ENCODE results near the gene GRID1.

The GRID1 gene

DNA sequence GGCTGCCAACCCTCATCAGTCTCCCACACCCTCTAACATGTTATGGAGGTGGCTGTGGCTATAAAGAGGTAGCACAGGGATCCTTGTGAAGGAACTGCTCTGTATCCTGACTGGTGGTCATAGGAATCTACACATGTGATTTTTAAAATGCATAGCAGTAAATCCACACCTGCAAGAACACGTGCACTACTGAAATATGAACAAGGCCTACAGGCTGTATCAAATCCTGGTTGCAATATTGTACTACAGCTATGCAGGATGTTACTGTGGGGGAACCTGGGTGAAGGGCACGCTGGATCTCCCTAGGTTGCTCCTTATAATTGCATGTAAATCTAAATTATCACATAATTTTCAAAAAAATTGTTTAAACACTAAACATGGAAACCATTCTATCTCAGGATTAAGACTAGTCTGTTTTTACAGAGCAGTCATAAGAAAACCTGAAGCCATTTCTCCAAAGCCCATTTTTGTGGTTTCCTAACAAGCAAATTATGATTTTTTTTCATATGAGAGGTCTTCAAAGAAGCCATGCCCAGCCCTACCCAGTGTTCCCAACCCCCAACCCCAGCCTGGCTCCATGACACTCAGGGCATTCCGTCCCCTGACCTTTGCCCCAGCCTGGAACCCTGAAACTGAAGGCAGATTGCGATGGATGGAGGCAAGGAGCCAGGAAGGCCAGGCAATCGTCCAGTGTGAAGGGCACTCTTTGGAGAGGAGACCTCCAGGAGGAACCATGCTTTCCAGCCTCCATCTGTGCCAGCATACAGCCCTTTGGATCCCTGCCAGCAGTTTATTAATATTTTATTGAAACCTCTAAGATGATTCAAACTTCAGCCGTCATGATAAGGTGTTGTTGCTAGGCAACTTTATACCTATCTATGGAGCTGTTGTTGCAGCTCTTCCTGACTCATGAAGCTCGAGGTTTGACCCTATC lies 161.0 kb downstream of the GRID1 start:
- Histone ChIP-seq H3K27me3 (no peaks in the 10 kb centered on the region), H3K4me3 (ENCODE audit: low read depth in 1 of 2, low read length in 1 of 2) (no peak overlapping the region), H3K4me1 (ENCODE audit: control insufficient read depth in 1 of 2, insufficient read depth in 1 of 2, low read depth in 1 of 2, low read length in 1 of 2) (no peaks in the 10 kb centered on the region), H3K27ac (no peak overlapping the region), H3K9me3 (no peaks in the 10 kb centered on the region), H3K36me3 (no peaks in the 10 kb centered on the region)
- TF ChIP-seq, protein P1, sequence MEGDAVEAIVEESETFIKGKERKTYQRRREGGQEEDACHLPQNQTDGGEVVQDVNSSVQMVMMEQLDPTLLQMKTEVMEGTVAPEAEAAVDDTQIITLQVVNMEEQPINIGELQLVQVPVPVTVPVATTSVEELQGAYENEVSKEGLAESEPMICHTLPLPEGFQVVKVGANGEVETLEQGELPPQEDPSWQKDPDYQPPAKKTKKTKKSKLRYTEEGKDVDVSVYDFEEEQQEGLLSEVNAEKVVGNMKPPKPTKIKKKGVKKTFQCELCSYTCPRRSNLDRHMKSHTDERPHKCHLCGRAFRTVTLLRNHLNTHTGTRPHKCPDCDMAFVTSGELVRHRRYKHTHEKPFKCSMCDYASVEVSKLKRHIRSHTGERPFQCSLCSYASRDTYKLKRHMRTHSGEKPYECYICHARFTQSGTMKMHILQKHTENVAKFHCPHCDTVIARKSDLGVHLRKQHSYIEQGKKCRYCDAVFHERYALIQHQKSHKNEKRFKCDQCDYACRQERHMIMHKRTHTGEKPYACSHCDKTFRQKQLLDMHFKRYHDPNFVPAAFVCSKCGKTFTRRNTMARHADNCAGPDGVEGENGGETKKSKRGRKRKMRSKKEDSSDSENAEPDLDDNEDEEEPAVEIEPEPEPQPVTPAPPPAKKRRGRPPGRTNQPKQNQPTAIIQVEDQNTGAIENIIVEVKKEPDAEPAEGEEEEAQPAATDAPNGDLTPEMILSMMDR (IDR thresholded peaks at IDR 0.05) = no peak

DNA sequence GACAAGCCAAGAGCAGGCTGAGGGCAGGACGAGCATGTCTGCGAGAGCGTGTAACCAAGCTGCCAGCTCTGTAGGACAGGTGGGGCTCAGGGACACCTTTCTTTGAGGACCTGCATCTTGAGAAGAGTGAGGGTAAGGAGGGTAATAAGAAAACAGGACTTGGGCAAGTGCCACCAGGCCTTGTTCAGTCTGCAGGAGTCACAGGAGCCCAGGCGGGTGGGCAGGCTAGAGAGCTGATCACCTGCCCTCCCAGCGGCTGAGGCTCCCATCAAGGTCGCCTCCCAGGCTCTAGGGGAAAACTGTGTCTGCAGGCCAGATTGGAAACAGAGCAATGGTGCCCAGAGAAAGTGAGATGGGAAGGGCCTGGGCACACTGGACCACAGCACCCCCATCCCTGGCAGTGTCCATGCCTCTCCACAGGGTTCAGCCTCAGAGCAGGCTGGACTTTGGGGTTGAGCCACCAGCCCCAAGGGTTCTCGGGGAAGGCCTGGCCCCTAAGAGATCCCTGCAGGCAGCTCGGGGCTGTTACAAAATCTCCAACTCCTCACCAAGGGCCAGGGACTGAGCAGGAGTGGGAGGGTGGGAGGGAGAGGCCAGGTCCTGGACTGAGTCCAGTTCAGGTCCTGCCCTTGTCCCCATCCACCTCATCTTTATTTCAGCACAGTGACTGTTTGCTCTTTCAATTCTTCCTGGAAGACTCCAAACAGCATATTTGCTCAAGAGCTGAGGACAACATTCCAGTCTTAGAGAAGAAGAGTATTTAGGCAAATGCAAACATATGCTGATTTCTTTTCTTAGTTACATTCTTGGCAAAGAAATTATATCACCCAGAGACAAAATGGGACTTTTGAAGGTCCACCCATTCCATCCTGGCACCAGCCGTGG lies 161.9 kb downstream of the GRID1 start:
- no peaks in the 10 kb centered on the region for H3K9me3 ChIP-seq
- no peaks in the 10 kb centered on the region for H3K4me1 ChIP-seq (ENCODE audit: control insufficient read depth in 1 of 2, insufficient read depth in 1 of 2, low read depth in 1 of 2, low read length in 1 of 2)
- H3K27ac ChIP-seq = no peak overlapping the region
- no peaks in the 10 kb centered on the region for H3K36me3 ChIP-seq
- H3K27me3 ChIP-seq = no peaks in the 10 kb centered on the region
- H3K4me3 ChIP-seq (ENCODE audit: low read depth in 1 of 2, low read length in 1 of 2) = no peak overlapping the region
- TF ChIP-seq, protein P1 (IDR thresholded peaks at IDR 0.05) = no peak

DNA sequence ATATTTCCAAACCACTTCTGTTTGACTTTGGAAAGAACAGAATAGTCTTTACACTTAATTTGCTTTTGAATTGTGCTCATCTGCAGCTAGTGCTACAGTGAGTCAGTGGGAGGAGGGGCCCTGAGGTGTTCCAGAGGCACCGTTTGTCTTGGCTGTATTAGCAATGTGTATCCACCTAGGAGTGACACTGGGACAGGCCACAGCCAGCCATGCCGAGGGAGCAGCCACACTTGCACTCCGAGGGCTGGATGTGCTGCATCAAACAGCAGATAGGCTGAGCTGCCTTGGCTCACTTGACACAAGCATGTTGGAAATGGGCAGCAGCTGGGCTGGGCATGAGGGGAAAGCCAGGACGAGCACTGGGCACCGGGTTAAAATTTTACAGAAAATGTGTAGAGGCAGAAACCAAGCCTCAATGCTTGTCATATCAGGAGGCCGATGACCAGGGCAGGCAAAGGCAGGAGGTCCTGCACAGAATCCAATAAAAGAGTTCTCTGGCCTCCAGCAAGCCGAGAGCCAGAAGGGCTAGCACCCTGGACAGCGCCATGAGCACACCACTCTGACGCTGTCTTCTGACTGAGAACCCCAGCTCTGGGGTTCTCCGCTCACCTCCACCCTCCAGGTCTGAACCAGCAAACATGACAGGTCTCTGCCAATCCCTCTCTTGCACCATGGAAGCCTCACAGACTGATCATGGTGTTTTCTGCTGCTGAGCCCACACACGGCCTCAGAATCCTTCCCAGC lies 163.3 kb downstream of the GRID1 start:
- no peaks in the 10 kb centered on the region for H3K9me3 ChIP-seq
- no peak overlapping the region for H3K4me3 ChIP-seq (ENCODE audit: low read depth in 1 of 2, low read length in 1 of 2)
- H3K27ac ChIP-seq = no peak overlapping the region
- no peaks in the 10 kb centered on the region for H3K4me1 ChIP-seq (ENCODE audit: control insufficient read depth in 1 of 2, insufficient read depth in 1 of 2, low read depth in 1 of 2, low read length in 1 of 2)
- no peaks in the 10 kb centered on the region for H3K36me3 ChIP-seq
- H3K27me3 ChIP-seq = no peaks in the 10 kb centered on the region
- TF ChIP-seq, protein P1 (IDR thresholded peaks at IDR 0.05) = no peak

DNA sequence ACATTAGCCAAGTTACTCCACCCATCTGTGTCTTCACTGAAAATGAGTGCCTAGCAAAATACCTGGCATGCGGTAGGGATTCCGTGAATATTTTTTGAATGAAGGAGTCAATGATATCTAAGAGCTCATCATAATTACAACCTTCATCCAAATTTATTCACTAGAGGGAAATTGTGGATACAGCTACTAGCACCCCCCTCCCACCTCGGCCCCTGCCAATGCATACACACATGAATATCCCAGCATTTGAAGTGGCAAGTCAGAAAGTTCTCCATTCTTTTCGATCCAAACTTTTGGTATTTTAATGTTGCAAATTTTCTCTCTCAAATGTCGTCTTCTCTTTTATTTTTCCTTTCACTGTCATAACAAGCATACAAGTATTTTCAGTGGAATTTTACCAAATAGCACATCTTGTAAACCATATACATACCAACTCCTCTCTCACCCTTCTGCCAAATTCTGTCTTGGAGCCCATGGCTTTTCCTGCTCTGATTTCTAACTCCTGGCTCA lies 164.3 kb downstream of the GRID1 start:
- TF ChIP-seq, protein P1 (IDR thresholded peaks at IDR 0.05) = no peak
- H3K9me3 ChIP-seq = no peaks in the 10 kb centered on the region
- no peaks in the 10 kb centered on the region for H3K36me3 ChIP-seq
- no peak overlapping the region for H3K27ac ChIP-seq
- no peaks in the 10 kb centered on the region for H3K4me1 ChIP-seq (ENCODE audit: control insufficient read depth in 1 of 2, insufficient read depth in 1 of 2, low read depth in 1 of 2, low read length in 1 of 2)
- no peaks in the 10 kb centered on the region for H3K27me3 ChIP-seq
- H3K4me3 ChIP-seq (ENCODE audit: low read depth in 1 of 2, low read length in 1 of 2) = no peak overlapping the region

DNA sequence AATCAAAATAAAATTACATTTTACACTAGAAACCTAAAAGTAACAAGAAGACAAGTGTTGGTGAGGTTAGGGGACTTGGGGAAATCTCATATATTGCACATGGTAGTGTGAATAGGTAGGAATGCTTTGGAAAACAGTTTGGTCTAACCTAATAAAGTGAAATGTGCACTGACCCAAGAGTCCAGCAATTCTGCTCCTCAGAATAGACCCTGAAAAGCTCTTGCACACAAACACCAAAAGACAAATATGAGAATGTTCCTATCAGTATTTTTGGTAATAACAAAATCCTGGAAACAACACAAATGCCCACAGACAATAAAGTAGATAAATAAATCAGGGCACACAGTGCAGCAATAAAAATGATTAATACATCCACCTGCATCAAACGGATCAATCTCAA lies 165.7 kb downstream of the GRID1 start:
- H3K27me3 ChIP-seq = no peaks in the 10 kb centered on the region
- H3K4me1 ChIP-seq (ENCODE audit: control insufficient read depth in 1 of 2, insufficient read depth in 1 of 2, low read depth in 1 of 2, low read length in 1 of 2) = no peaks in the 10 kb centered on the region
- no peak overlapping the region for H3K27ac ChIP-seq
- H3K36me3 ChIP-seq = no peaks in the 10 kb centered on the region
- no peaks in the 10 kb centered on the region for H3K9me3 ChIP-seq
- H3K4me3 ChIP-seq (ENCODE audit: low read depth in 1 of 2, low read length in 1 of 2) = no peak overlapping the region
- TF ChIP-seq, protein P1 (IDR thresholded peaks at IDR 0.05) = no peak
